ENCODE results near the gene ST6GAL1.
A peak's percentile ranks its signal among the peaks of the same experiment; 100 is the strongest.
"Not testable (repeated sequence)": the region's sequence is repeated elsewhere in the genome, so short reads cannot be mapped to it uniquely, and the experiment has no call there.

The ST6GAL1 gene

GRCh38 chr3:186946756-186947375 is 16.5 kb downstream of the ST6GAL1 start:
- DNase-seq, result no peak

- DNase-seq, result no peak
These were observed 19.1 kb downstream of the ST6GAL1 start for GRCh38 chr3:186949281-186949982.

DNA sequence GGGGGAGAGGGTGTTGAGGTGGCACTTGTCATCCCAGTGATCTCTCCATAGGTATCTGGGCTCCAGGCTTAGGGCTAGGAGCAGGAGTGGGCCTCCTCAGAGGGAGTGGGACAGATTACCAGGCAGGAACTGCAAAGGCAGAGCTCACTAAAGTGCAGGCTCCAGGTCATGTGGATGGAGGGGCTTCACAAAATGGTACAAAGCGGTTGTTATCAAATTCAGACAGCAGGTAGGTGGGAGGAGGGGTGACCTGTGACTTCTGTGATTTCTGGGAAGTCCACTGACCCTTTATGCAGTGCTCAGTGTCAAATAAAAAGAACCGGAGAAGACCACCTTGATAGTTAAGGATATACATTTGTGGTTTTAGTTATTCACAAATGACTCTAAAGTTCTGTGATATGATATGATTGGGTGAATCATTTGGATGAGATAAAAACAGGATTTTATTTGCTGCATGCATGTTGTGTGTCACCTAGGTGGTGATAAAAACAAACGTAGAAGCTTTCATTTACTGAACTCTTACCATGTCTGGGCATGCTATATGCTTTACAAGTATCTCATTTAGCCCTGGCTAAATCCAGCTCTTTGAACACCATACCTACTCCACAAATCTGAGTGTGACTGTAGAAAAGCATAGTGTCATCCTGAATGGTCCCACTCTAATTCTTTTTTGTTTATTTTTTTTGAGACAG is 20.2 kb downstream of the ST6GAL1 start:
- DNase-seq, result no peak

DNA sequence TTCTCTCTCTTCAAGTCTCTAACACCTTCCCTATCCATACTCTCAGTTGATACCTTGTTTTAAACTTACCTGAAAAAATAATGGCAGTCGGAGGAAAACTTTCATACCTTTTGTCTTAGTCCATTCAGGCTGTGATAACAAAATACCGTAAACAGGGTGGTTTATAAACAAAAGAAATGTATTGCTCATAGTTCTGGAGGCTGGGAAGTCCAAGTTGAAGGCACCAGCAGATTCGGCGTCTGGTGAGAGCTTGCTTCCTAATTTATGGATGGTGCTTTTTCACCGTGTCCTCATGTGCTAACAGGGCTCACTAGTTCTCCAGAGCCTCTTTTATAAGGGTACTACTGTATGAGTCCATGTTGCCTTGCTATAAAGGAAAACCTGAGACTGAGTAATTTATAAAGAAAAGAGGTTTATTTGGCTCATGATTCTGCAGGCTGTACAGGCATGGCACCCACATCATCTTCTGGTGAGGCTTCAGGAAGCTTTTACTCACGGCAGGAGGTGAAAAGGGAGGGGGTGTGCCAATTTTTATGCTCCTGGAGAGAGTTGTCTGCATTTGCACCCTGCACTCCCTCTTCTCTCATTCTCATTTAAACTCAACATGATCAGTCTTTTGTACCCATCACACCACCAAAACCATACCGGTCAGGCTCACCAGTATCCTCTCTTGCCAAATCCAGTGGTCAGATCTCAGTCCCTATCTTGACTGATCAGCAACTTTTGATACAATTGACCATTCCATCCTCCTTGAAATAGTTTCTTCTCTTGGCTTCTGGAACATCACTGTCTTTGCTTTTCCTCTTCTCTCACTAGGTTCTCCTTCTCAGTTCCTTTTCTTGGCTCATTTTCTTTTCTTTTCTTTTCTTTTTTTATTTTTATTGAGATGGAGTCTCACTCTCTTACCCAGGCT is 21.6 kb downstream of the ST6GAL1 start:
- no peak for DNase-seq

DNA sequence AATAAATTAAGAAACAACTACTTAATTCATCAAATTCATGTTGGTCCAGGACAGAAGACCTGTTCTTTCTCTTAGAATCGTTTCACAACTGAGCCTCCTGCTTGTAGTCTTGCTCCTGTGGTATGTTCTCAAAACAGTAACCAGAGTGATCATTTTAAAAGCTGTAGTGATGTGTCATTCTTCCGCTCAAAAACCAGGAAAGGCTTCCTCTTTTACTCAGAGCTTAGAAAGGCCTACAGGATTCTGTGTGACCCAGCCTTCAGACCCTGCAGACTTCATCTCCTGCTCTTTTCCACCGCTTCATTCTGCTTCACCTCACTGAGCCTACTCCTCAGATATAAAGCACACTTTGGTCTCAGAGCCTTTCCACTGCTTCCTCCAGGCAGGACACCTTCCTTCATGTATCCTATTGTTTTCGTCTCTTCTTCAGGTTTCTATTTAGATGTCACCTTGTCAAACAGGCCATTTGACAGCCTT is 22.7 kb downstream of the ST6GAL1 start:
- no peak for DNase-seq

DNA sequence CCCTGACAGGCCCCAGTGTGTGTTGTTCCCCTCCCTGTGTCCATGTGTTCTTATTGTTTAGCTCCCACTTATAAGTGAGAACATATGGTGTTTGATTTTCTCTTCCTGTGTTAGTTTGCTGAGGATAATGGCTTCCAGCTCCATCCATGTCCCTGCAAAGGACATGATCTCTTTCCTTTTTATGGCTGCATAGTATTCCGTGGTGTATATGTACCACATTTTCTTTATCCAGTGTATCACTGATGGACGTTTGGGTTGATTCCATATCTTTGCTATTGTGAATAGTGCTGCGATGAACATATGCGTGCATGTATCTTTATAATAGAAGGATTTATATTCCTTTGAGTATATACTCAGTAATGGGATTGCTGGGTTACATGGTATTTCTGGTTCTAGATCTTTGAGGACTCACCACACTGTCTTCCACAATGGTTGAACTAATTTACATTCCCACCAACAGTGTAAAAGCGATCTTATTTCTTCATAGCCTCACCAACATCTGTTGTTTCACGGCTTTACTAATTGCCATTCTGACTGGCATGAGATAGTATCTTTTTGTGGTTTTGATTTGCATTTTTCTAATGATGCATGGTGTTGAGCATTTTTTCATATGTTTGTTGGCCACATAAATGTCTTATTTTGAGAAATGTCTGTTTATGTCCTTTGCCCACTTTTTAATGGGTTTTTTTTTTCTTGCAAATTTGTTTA is 23.8 kb downstream of the ST6GAL1 start:
- not testable (repeated sequence) for DNase-seq

DNA sequence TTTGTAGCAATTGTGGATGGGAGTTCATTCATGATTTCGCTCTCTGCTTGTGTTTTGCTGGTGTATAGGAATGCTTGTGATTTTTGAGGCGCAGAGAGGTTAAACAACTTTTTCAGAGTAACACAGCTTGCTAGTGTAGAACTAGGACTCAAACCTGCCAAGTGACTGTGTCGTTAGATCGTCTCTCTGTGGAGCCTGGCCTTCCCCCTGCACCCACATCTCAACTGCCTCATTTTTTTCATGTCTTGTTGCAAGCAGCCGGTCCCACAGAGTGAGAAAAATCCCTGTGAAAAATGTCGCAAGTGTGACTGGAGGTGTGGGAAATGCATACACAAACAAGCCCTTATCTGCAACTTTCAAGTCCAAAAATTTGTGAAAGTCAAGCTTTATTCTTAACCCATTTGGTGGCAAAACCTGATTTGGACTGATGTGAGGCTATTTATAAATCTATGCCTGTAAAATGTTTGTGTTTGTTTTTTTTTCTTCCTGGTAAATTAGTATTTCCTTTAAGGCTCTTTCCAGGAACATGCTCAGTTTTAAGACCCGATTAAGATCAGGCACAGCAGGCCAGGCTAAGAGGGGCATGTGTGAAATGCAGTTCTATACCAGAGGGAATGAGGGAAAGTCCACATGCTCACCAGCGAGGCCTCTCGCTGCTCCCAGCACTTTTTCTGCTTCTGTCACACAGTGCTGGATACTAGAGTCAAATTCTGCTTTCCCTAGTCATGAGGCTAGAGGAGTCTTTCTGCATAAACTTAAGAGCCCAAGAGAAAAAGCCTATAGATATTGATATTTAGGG is 25.8 kb downstream of the ST6GAL1 start:
- DNase-seq, result no peak

- DNase-seq, result no peak
These were observed 28.8 kb downstream of the ST6GAL1 start for GRCh38 chr3:186959029-186959624.

DNA sequence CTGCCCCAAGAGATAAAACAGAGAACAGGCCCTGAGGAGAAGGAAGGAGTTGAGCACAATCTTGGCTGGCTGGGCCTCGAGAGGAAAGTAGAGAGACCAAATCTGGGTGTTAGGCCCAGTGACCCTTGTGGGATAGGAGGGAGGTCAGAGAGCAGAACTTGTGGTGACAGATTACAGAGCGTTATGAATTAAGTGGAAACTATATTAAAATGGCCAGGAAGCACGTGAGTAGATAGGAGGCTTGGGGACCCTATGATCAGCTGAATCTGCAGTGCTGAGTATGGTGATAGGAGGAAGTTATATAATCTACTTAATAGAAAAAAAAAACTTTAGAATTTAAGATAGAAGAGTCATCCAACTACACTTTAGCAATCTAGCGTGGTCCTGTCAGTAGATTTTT is 30.0 kb downstream of the ST6GAL1 start:
- DNase-seq, result no peak

GRCh38 chr3:186962445-186962844 is 32.1 kb downstream of the ST6GAL1 start:
- no peak for DNase-seq

DNA sequence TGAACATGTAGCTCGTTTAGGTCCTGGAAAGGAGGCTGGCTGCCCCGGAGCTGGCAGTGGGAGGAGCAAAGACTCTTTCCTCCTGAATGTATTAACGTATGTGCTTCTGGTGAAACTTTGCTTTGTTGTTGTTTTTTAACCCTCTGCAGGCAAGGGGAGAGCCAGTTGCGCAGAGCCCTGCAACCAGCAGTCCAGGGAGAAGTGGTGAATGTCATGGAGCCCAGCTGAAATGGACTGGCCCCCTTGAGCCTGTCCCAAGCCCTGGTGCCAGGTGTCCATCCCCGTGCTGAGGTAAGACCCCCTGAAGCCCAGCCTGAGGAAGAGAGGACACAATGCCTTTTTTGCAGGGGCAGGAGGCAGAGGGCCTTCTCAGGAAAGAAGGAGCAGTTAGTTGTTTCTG is 33.3 kb downstream of the ST6GAL1 start:
- no peak for DNase-seq

- DNase-seq, result peak; percentile 43
These were observed 33.7 kb downstream of the ST6GAL1 start for GRCh38 chr3:186964071-186964470.

- DNase-seq, result no peak
These were observed 34.3 kb downstream of the ST6GAL1 start for GRCh38 chr3:186964616-186965015.

DNA sequence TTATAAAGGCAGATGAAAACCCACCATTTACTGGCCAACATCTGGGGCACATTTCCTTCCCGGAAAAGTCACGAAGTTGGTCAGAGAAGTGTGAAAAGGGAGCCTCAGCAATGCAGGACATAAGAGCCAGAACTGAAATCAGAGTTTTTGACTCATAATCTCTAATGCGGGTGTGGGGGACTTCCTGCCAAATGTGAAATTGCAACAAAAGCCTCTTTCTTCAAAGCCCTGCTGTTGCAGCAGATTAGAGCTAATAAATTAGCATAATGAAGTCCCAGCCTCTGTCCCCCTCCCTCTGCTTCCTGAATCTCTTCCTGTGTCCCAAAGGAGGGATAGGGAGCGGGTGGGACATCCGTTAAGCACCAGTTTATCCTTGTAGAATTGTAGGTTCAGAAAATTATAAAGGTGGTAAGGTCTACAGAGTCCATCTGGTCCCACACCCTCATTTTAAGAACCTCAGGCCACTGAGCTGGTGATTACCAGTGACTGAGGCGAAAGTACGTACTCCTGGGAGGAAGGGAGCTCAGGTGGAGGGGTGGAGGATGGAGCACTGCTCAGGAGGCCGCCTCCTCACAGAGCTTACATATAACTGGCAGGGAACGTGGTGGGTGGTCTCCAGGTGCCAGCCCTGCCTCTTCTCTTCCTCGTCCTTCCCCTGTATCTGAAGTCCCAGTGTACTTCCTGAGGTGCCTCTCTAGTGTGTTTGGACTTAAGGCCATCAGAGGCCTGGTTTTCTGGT is 35.0 kb downstream of the ST6GAL1 start:
- no peak for DNase-seq

DNA sequence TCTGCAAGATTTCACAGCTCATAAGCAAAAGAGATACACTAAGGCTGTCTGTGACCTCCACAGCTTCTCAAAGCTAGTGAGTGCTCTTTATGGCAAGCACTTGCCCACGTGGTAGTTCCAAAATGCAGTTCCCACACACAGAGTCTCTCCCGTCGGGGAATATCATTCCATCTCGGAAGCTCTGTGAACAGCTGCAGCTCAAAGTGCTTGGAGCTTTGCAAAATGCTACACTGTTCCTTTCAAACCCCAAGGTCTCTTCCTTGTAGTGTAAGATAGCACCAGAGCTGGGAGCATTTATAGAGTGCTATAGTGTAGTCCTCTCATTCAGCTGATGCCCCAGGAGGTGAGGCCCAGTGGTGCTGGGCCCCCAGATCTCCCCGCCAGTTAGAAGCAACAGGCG is 36.1 kb downstream of the ST6GAL1 start:
- no peak for DNase-seq

DNA sequence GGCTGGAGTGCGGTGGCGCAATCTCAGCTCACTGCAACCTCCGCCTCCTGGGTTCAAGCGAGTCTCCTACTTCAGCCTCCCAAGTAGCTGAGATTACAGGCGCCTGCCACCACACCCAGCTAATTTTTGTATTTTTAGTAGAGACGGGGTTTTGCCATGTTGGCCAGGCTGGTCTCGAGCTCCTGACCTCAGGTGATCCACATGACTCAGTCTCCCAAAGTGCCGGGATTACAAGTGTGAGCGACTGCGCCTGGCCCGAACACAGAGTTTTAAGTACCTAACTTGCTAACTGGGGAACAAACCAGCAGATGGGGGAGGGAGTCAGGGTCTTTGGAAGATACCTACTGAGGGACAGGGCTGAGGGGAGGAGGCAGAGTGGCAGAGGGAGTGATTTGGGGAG is 36.9 kb downstream of the ST6GAL1 start:
- not testable (repeated sequence) for DNase-seq

GRCh38 chr3:186967686-186968085 is 37.4 kb downstream of the ST6GAL1 start:
- no peak for DNase-seq

- no peak for DNase-seq
These were observed 39.3 kb downstream of the ST6GAL1 start for GRCh38 chr3:186969607-186970006.

- DNase-seq, result not testable (repeated sequence)
These were observed 40.8 kb downstream of the ST6GAL1 start for GRCh38 chr3:186971106-186971505.

DNA sequence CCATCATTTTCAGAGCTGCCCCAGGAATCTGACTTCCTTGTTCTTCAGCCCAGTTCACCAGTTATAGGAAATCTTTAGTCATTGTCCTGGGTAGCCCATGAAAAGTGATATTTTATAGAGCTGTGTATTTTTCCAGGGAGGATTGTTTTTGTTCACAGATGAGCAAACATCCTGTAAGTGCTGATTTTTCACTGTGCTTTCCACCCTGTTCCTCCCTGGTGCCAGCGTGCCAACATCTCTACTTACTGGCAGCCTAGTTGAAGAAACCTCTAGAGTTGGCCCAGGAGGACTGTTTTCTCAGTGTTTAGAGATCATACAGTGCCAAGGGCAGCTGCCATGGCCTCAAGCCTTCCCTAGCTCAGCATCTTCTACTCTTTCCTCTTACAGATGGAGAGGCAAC is 41.3 kb downstream of the ST6GAL1 start:
- no peak for DNase-seq

All from DMS79 treated with DMSO at 0.1 percent for 48 hours (cell line).